ENCODE results near the gene SMPX.

DNA sequence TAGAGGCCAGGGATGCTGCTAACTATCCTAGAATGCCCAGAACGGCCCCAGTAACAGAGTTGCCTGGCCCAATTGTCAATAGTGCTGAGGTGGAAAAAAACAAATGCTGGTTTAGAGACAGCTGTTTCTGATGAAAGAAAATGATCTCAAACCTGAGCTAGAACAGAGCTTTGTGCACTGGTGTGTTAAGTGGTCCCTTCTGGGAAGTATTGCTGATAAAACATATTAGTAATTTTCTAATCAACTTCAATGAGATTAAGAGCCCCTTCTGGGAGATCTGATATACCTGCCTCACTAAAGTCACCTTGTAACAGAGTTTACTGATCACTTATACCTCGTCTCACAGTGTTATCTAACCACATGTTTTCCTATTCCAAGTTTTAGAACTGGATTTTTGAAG lies 42.1 kb downstream of the SMPX start:
- TF ChIP-seq, protein P1, sequence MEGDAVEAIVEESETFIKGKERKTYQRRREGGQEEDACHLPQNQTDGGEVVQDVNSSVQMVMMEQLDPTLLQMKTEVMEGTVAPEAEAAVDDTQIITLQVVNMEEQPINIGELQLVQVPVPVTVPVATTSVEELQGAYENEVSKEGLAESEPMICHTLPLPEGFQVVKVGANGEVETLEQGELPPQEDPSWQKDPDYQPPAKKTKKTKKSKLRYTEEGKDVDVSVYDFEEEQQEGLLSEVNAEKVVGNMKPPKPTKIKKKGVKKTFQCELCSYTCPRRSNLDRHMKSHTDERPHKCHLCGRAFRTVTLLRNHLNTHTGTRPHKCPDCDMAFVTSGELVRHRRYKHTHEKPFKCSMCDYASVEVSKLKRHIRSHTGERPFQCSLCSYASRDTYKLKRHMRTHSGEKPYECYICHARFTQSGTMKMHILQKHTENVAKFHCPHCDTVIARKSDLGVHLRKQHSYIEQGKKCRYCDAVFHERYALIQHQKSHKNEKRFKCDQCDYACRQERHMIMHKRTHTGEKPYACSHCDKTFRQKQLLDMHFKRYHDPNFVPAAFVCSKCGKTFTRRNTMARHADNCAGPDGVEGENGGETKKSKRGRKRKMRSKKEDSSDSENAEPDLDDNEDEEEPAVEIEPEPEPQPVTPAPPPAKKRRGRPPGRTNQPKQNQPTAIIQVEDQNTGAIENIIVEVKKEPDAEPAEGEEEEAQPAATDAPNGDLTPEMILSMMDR (IDR thresholded peaks at IDR 0.05), result no peak
- TF ChIP-seq POLR2A (IDR thresholded peaks at IDR 0.05), result no peak

Data from testis (tissue), 2 donors.